Activated CD8-positive, alpha-beta memory T cell treated with anti-CD3 and anti-CD28 coated beads, Interleukin-2, amount 50 U/mL, for 48 hours (primary cell): Measurements from ENCODE around the gene NR4A1.

Source experiments
- DNase-seq: peaks from one replicate; pipeline ENCODE4 v3.0.0-alpha.2; 2020

Gene NR4A1

GRCh38 chr12:52019113-52019770 lies 32.0 kb upstream of the NR4A1 start:
- DNase-seq: no peak

DNA sequence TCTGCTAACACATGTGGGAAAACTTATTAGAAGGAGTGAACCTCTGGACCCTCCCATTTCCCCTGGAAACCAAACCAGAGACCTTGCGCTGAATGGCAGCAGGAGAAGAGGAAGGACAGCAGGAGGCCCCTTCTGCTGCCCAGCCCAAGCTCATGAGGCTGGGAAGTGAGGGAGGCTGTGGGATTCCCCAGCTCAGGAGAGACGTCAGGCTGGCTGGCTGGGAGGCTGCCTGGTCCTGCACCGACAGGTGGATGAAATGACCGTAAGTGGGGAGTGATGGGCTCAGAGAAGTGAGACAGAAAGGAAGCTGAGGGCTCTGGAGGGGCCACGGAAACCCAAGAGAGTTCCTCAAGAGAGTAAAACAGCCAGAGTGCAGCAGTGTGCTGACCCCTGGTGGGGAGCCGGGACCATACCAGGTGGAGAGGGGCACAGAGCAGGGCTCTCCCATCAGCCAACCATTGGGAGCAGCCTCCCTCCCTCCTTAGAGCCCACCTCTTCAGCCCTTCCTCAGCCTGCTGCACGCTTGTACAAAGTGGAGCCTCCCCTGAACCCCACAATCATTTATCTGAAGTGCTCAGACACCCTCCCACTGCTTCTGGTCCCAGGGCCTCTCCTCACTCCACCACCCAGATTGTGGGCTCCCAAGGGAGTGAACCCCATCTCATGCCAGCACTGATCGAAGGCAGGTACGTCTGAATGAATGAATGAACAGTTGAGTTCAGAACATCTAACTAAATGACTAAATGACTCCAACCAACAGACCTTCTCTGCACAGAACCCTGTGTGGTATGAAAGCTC lies 30.5 kb upstream of the NR4A1 start:
- DNase-seq: peak; percentile 77

DNA sequence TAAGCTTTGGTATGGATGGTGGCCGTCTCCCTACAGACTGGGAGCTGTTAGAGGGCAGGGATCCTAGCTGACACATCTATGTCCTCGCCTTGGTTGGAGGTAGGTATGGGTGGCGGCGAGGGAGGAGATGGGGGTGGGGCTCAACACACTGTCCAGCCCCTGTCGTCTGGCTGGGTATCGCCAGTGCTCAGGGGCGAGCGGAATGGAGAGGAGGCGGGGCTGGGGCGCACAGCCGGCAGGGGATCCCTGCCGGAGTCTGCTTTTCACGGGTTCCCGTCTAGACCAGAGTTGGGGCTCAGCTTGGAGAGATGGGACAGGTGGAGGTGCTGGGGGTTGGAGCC lies 28.4 kb upstream of the NR4A1 start:
- DNase-seq: no peak

DNA sequence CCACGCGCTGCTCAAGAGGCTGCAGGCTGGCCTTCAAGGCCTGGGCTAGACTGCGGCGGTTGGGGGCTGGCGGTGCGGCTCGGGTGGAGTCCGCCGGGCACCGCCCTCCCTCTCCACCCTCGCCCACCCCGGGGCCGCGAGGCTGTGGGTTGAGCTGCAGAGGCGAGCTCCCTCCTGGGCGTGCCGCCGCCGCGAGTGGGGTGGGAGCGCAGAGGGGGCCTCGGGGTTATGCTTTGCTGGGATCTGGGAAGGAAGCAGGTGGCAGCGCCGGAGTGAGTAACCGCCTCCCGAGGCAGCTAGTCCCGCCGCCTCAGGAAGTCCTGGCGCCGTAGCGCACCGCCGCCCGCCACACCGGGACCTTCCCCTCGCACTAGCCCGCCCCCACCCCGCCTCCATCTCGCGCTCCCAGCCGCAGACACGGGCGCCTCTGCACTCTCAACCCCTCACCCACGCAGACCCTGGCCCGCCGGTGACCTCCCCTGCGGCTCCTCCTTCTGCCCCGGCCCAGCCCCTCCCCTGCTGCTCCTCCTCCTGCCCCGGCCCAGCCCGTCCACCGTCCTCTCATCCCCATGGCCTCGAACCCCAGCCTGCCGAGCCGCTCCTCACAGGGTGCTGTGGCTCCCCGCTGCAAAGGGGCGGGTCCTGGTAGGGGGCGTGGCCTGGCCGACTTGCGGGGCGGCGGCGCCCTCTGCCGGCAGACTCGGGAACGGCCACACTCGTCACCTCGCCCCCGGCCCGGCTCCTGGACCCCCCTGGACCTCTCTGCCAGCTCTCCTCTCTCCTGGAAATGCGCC lies 27.9 kb upstream of the NR4A1 start:
- peak; percentile 98 for DNase-seq

DNA sequence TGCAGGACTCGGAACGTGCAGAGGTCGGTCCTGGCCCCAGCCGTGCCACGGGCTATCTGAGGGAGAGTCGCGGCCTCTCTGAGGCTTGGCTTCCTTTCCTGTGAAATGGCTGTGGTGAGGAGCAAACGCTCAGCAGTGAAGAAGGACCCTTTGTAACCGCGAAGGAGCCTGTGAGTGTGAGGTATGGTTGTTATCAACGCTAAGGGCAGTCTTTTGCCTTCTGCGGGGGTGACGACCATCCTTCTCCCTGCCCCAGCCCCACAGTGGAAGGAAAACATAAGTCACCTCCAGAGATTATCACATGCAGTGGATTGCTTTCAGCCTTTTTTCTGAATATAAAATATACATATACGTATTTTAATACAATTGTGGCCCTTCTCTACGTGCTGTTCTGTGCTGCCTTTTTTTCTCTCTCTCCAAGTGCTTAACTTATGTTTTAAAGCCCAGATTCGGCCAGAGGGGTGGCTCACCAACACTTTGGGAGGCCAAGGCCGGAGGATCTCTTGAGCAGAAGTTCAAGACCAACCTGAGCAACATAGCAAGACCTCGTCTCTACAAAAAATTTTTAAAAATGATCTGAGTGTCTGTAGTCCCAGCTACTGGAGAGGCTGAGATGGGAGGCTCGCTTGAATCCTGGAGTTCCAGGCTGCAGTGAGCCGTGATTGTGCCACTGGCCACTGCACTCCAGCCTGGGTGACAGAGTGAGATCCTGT lies 27.1 kb upstream of the NR4A1 start:
- no peak for DNase-seq

DNA sequence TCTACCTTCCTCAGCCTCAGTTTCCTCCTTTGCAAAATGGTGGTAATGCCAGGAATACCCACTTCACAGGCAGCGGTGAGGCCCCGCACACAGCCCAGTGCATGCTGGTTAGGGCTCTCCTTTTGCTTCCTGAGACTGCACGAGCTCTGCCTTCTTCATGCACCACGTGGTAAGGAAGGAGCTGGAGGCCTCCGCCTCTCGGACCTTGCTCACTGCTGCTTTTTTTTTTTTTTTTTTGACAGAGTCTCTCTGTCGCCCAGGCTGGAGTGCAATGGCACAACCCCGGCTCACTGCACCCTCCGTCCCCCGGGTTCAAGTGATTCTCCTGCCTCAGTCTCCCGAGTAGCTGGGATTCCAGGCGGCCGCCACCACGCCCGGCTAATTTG lies 26.4 kb upstream of the NR4A1 start:
- DNase-seq: peak; percentile 80

- DNase-seq: no peak
Measured at GRCh38 chr12:52026263-52026662, 25.0 kb upstream of the NR4A1 start.

GRCh38 chr12:52027085-52027843 lies 24.0 kb upstream of the NR4A1 start:
- no peak for DNase-seq

DNA sequence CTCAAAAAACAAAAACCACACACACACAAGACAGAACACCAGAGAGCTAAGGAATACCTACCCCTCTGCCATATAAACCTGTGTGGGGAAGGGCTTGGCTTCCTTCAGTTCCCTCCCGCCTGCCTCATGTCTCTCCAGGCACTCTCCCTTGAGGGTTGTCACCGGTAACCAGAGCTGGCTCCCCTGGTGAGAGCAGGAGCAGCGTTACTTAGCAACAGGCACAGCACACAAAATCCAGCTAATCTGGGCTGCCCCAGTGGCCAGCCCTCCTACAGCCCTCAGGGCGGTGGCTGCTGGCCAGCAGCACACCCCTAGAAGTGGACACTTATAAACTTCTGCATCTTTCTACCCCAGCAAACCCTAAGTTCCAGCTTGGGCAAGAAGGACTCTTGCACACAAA lies 21.6 kb upstream of the NR4A1 start:
- no peak for DNase-seq

- DNase-seq: no peak
Measured at GRCh38 chr12:52032446-52032803, 18.8 kb upstream of the NR4A1 start.

- peak; percentile 94 for DNase-seq
Measured at GRCh38 chr12:52032804-52033445, 18.3 kb upstream of the NR4A1 start.

DNA sequence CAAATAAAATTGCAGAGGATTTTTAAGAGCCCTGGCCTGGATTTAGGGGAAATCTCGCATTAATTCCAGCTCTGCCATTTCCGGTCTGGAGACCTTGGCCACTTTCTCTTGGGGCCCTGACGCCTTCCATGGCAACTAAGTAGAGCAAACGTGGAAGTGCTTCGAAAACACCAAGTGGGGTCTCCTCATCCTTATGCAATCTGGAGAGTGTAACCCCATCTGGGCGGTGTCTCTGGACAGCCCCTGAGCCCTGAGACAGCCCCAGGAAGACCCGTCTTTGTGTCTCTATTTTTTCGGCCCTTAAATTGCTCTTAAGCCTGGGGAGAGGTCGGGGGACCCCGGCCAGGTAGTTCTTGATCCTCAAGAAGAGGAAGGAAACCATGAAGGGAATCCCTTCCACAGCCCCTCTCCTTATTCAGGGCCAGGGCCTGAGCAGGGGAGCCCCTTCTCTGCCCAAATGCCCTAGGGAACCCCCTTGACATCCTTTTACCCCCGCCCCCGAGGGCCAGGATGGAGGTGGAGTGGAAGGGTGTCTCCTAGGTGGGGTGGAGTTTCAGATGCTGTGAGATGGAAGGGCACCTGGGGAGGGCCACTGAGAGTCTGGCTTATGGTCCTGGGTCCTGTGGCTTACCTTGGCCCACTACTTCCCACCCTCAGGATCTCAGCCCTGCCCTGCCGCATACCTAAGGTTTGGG lies 17.6 kb upstream of the NR4A1 start:
- DNase-seq: peak; percentile 60

GRCh38 chr12:52035190-52035589 lies 16.1 kb upstream of the NR4A1 start:
- DNase-seq: no peak

- no peak for DNase-seq
Measured at GRCh38 chr12:52035926-52036325, 15.3 kb upstream of the NR4A1 start.

GRCh38 chr12:52036587-52037171 lies 14.6 kb upstream of the NR4A1 start:
- DNase-seq: peak; percentile 89

- peak; percentile 62 for DNase-seq
Measured at GRCh38 chr12:52037248-52037861, 13.9 kb upstream of the NR4A1 start.

GRCh38 chr12:52038447-52038846 lies 12.8 kb upstream of the NR4A1 start:
- DNase-seq: no peak

DNA sequence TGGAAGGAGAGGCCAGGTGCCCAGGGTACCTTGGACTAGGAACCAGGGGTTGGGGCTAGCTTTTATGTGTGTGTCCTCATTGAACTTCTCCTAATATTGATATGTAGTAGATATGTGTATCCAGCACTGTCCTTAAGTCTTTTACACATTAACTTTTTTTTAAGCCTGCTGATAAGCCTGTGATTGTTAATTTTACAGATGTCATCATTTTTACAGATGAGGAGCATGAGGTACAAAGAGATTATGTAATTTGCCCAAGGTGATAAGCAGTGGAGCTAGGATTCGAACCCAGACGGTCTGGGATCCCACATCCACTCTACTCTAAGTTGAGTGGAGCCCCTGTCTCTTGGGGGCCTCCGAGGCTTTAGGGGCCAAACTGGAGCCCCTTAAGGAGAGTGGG lies 10.2 kb upstream of the NR4A1 start:
- no peak for DNase-seq

GRCh38 chr12:52041695-52042123 lies 9.5 kb upstream of the NR4A1 start:
- DNase-seq: peak; percentile 62

DNA sequence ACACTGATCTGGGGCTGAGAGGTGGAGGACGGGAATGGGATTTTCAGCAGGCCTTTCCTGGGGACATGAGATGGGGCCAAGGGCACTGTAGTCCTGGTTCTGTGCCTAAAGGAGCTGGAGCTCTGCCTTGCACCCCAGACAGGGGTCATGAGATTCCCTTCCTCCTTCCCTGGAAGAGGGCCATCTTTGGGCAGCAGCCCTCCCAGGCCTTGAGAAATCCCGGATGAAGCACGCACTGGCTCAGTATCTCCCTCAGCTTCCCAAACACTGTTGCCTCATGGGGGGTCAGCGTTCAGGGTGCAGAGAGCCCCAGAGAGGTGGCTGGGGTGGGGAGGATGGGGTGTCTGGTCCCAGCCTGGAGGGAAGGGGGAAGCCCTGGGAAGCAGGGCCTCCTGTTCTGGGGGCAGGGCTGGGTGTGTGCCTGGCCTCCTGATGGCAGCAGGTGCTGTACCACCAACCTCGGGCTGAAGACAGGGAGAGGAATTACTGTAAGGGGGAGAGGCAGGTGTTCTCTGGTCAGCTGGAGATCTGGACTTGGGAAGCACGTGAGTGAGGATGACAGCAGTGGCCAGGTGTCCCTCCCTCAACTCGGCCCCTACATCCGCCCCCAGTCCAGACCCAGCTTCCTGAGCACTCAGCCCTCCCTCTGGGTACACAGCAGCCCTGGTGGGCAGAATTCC lies 8.4 kb upstream of the NR4A1 start:
- DNase-seq: no peak
